Measurements from ENCODE around the gene NAA38.

Gene NAA38

DNA sequence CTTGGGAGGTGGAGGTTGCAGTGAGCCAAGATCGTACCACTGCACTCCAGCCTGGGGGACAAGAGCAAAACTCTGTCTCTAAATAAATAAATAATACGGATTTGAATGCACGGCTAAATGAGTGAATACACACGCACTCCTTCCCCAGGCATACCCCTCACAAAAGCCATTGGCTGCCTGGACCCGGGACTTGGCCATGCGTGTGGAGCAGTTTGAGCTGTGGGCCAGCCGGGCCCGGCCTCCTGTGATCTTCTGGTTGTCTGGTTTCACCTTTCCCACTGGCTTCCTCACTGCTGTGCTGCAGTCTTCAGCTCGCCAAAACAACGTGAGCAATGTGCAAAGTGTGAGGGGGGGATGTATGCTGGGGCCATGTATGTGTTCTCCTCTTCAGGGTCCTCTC, 24.9 kb downstream of the NAA38 start:
- no peaks in the 10 kb centered on the region for H3K36me3 ChIP-seq (ENCODE audit: control insufficient read depth in 2 of 2, insufficient read depth in 1 of 2, low read length in 2 of 2)
- TF ChIP-seq, protein P1, sequence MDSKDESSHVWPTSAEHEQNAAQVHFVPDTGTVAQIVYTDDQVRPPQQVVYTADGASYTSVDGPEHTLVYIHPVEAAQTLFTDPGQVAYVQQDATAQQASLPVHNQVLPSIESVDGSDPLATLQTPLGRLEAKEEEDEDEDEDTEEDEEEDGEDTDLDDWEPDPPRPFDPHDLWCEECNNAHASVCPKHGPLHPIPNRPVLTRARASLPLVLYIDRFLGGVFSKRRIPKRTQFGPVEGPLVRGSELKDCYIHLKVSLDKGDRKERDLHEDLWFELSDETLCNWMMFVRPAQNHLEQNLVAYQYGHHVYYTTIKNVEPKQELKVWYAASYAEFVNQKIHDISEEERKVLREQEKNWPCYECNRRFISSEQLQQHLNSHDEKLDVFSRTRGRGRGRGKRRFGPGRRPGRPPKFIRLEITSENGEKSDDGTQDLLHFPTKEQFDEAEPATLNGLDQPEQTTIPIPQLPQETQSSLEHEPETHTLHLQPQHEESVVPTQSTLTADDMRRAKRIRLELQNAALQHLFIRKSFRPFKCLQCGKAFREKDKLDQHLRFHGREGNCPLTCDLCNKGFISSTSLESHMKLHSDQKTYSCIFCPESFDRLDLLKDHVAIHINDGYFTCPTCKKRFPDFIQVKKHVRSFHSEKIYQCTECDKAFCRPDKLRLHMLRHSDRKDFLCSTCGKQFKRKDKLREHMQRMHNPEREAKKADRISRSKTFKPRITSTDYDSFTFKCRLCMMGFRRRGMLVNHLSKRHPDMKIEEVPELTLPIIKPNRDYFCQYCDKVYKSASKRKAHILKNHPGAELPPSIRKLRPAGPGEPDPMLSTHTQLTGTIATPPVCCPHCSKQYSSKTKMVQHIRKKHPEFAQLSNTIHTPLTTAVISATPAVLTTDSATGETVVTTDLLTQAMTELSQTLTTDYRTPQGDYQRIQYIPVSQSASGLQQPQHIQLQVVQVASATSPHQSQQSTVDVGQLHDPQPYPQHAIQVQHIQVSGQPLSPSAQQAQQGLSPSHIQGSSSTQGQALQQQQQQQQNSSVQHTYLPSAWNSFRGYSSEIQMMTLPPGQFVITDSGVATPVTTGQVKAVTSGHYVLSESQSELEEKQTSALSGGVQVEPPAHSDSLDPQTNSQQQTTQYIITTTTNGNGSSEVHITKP (tag by site-specific recombination; IDR thresholded peaks at IDR 0.05) = peak; percentile 97
- TF ChIP-seq, protein P2, sequence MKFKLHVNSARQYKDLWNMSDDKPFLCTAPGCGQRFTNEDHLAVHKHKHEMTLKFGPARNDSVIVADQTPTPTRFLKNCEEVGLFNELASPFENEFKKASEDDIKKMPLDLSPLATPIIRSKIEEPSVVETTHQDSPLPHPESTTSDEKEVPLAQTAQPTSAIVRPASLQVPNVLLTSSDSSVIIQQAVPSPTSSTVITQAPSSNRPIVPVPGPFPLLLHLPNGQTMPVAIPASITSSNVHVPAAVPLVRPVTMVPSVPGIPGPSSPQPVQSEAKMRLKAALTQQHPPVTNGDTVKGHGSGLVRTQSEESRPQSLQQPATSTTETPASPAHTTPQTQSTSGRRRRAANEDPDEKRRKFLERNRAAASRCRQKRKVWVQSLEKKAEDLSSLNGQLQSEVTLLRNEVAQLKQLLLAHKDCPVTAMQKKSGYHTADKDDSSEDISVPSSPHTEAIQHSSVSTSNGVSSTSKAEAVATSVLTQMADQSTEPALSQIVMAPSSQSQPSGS (tag by site-specific recombination; IDR thresholded peaks at IDR 0.05; ENCODE audit: low read depth) = no peak
- H3K9me3 ChIP-seq (ENCODE audit: control insufficient read depth, insufficient read depth, low read depth, low read length) = no peaks in the 10 kb centered on the region
- H3K4me3 ChIP-seq (ENCODE audit: low read depth, low read length) = no peak overlapping the region
- ChIA-PET POLR2A (interaction anchor here (4.2 to 6.1 kb wide), 2 partner anchors 11 to 24 kb away, joined by 42 to 56 read pairs; partner anchors contain the start of genes CYB5D1, NAA38 and TMEM88), CTCF (interaction anchor here (0.6 to 3.4 kb wide), 11 partner anchors 9 to 225 kb away, joined by 3 to 13 read pairs (median 4); no protein-coding TSS in a partner anchor)
- H3K27ac ChIP-seq (ENCODE audit: extremely low read depth, low read depth, low read length) = no peak overlapping the region
- H3K4me1 ChIP-seq (ENCODE audit: control insufficient read depth, insufficient read depth, low read length) = peaks cover 11% of the 10 kb centered on the region

DNA sequence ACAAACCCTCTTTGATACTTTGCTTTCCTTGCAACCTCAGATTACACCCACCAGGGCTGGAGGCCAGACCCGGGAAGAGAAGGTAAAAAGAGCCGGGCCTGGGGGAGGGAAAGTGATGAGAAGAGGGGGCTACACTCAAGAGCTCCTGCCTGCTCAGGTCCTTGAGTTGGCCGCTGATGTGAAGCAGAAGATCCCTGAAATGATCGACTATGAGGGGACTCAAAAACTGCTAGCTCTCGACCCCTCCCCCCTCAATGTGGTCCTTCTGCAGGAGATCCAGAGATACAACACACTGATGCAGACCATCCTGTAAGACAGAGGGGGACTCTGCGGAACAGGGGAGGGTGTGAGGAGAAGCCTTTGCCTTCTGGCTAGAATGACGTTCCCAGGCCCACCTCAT, 26.1 kb downstream of the NAA38 start:
- Histone ChIP-seq H3K27ac (ENCODE audit: extremely low read depth, low read depth, low read length) (no peak overlapping the region), H3K9me3 (ENCODE audit: control insufficient read depth, insufficient read depth, low read depth, low read length) (no peaks in the 10 kb centered on the region), H3K4me3 (ENCODE audit: low read depth, low read length) (no peak overlapping the region), H3K36me3 (ENCODE audit: control insufficient read depth in 2 of 2, insufficient read depth in 1 of 2, low read length in 2 of 2) (no peaks in the 10 kb centered on the region), H3K4me1 (ENCODE audit: control insufficient read depth, insufficient read depth, low read length) (peaks cover 5% of the 10 kb centered on the region; the same call in 1 of the 2 replicates)
- ChIA-PET CTCF (interaction anchor here (0.8 to 1.9 kb wide), 6 partner anchors 8 to 226 kb away, joined by 3 to 5 read pairs (median 4); no protein-coding TSS in a partner anchor), POLR2A (interaction anchor here (1.1 to 6.1 kb wide), 2 partner anchors 11 to 25 kb away, joined by 3 to 42 read pairs; partner anchors contain the start of genes CYB5D1, NAA38 and TMEM88)
- no peak for TF ChIP-seq ZNF701 (tag by site-specific recombination; IDR thresholded peaks at IDR 0.05)
- TF ChIP-seq ZNF785 (tag by site-specific recombination; IDR thresholded peaks at IDR 0.05) = no peak
- no peak for TF ChIP-seq ZIC2 (tag by site-specific recombination; IDR thresholded peaks at IDR 0.05)
- no peak for TF ChIP-seq ZNF830 (tag by site-specific recombination; IDR thresholded peaks at IDR 0.05; ENCODE audit: low read depth)
- TF ChIP-seq ZNF658 (tag by site-specific recombination; IDR thresholded peaks at IDR 0.05) = no peak
- TF ChIP-seq, protein P3, sequence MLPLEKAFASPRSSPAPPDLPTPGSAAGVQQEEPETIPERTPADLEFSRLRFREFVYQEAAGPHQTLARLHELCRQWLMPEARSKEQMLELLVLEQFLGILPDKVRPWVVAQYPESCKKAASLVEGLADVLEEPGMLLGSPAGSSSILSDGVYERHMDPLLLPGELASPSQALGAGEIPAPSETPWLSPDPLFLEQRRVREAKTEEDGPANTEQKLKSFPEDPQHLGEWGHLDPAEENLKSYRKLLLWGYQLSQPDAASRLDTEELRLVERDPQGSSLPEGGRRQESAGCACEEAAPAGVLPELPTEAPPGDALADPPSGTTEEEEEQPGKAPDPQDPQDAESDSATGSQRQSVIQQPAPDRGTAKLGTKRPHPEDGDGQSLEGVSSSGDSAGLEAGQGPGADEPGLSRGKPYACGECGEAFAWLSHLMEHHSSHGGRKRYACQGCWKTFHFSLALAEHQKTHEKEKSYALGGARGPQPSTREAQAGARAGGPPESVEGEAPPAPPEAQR (tag by site-specific recombination; IDR thresholded peaks at IDR 0.05) = no peak
- no peak for TF ChIP-seq ZNF157 (tag by site-specific recombination; IDR thresholded peaks at IDR 0.05)
- no peak for TF ChIP-seq ZNF155 (tag by site-specific recombination; IDR thresholded peaks at IDR 0.05)
- TF ChIP-seq GLIS2 (tag by site-specific recombination; IDR thresholded peaks at IDR 0.05) = no peak
- no peak for TF ChIP-seq ZNF624 (tag by site-specific recombination; IDR thresholded peaks at IDR 0.05)
- TF ChIP-seq ZNF423 (tag by site-specific recombination; IDR thresholded peaks at IDR 0.05) = no peak
- TF ChIP-seq ZSCAN16 (tag by site-specific recombination; IDR thresholded peaks at IDR 0.05) = no peak
- no peak for TF ChIP-seq HOXC10 (CRISPR knock-in tag; IDR thresholded peaks at IDR 0.05)
- no peak for TF ChIP-seq MZF1 (tag by site-specific recombination; IDR thresholded peaks at IDR 0.05; ENCODE audit: borderline replicate concordance)
- TF ChIP-seq ZNF366 (tag by site-specific recombination; conservative IDR thresholded peaks at IDR 0.05) = no peak
- TF ChIP-seq ZNF23 (tag by site-specific recombination; IDR thresholded peaks at IDR 0.05; ENCODE audit: borderline replicate concordance) = no peak
- TF ChIP-seq, protein P4, sequence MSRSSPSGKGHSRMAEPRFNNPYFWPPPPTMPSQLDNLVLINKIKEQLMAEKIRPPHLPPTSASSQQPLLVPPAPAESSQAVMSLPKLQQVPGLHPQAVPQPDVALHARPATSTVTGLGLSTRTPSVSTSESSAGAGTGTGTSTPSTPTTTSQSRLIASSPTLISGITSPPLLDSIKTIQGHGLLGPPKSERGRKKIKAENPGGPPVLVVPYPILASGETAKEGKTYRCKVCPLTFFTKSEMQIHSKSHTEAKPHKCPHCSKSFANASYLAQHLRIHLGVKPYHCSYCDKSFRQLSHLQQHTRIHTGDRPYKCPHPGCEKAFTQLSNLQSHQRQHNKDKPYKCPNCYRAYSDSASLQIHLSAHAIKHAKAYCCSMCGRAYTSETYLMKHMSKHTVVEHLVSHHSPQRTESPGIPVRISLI (tag by site-specific recombination; IDR thresholded peaks at IDR 0.05) = no peak
- no peak for TF ChIP-seq ZNF16 (tag by site-specific recombination; IDR thresholded peaks at IDR 0.05; ENCODE audit: low read depth)

All from HEK293 (cell line).